ENCODE data around the gene UBE2E2.

The UBE2E2 gene

GRCh38 chr3:23484386-23484785, 281.3 kb downstream of the UBE2E2 start (continued):
- no peak for TF ChIP-seq CSRNP3 (CRISPR knock-in tag; IDR thresholded peaks at IDR 0.05)
- no peak for TF ChIP-seq TOX (CRISPR knock-in tag; IDR thresholded peaks at IDR 0.05; ENCODE audit: borderline replicate concordance)

GRCh38 chr3:23485922-23486321, 282.8 kb downstream of the UBE2E2 start:
- no peak for ATAC-seq
- no peak for TF ChIP-seq CSRNP3 (CRISPR knock-in tag; IDR thresholded peaks at IDR 0.05)
- TF ChIP-seq RARB (CRISPR knock-in tag; IDR thresholded peaks at IDR 0.05): no peak
- no peak for TF ChIP-seq ZNF565 (CRISPR knock-in tag; conservative IDR thresholded peaks at IDR 0.05; ENCODE audit: low read depth)
- TF ChIP-seq GLIS3 (CRISPR knock-in tag; IDR thresholded peaks at IDR 0.05): no peak
- TF ChIP-seq TSHZ2 (CRISPR knock-in tag; IDR thresholded peaks at IDR 0.05): no peak
- no peak for TF ChIP-seq BACH2 (CRISPR knock-in tag; IDR thresholded peaks at IDR 0.05; ENCODE audit: borderline replicate concordance)
- no peak for TF ChIP-seq ZC3H10 (CRISPR knock-in tag; IDR thresholded peaks at IDR 0.05)
- no peak for TF ChIP-seq TCF4 (CRISPR knock-in tag; IDR thresholded peaks at IDR 0.05; ENCODE audit: borderline replicate concordance)

GRCh38 chr3:23487015-23487414, 283.9 kb downstream of the UBE2E2 start:
- TF ChIP-seq PPARA (CRISPR knock-in tag; IDR thresholded peaks at IDR 0.05; ENCODE audit: borderline replicate concordance) (no peak), TCF4 (CRISPR knock-in tag; IDR thresholded peaks at IDR 0.05; ENCODE audit: borderline replicate concordance) (no peak)
- TF ChIP-seq, protein P1, sequence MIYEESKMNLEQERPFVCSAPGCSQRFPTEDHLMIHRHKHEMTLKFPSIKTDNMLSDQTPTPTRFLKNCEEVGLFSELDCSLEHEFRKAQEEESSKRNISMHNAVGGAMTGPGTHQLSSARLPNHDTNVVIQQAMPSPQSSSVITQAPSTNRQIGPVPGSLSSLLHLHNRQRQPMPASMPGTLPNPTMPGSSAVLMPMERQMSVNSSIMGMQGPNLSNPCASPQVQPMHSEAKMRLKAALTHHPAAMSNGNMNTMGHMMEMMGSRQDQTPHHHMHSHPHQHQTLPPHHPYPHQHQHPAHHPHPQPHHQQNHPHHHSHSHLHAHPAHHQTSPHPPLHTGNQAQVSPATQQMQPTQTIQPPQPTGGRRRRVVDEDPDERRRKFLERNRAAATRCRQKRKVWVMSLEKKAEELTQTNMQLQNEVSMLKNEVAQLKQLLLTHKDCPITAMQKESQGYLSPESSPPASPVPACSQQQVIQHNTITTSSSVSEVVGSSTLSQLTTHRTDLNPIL (CRISPR knock-in tag; IDR thresholded peaks at IDR 0.05; ENCODE audit: low read depth): no peak
- ATAC-seq: no peak

DNA sequence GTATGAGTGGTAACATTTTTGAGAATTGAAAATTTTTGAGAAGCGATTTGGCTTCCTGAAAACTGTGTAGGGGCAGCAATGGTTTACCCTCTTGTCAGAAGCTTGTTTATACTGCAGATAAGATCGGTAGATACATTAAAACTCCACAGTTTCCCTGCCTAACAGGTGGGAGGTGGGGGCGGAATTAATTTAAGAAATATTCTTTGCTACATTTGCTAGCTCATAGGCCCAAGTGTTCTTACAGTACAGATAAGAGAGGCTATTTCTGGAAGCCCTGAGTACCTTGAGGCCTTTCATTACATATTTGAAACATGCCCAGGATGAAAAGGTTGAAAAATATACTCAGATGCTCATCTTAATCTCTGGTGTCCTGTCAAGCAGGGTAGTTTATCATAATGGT, 285.5 kb downstream of the UBE2E2 start:
- TF ChIP-seq OSR1 (CRISPR knock-in tag; IDR thresholded peaks at IDR 0.05) (no peak), ZFP30 (CRISPR knock-in tag; IDR thresholded peaks at IDR 0.05) (no peak), TOX (CRISPR knock-in tag; IDR thresholded peaks at IDR 0.05; ENCODE audit: borderline replicate concordance) (no peak), SNAI2 (CRISPR knock-in tag; IDR thresholded peaks at IDR 0.05) (no peak), CSRNP3 (CRISPR knock-in tag; IDR thresholded peaks at IDR 0.05) (no peak), TSHZ2 (CRISPR knock-in tag; IDR thresholded peaks at IDR 0.05) (no peak), ZC3H10 (CRISPR knock-in tag; IDR thresholded peaks at IDR 0.05) (no peak), BACH2 (CRISPR knock-in tag; IDR thresholded peaks at IDR 0.05; ENCODE audit: borderline replicate concordance) (no peak), CSDC2 (CRISPR knock-in tag; IDR thresholded peaks at IDR 0.05) (no peak)
- ATAC-seq: no peak
